NCI-H2107 treated with DMSO at 0.1 percent for 48 hours (cell line): ENCODE measurements around the gene TMEM182.

ENCODE experiments used
- DNase-seq: peaks from one replicate; lab custom pipeline; 2025; ENCODE audit not compliant: unreplicated experiment; lab: John Stamatoyannopoulos, UW

TMEM182 gene

GRCh38 chr2:102761763-102762162 lies at the start of gene TMEM182:
TMEM182 (plus strand) TSS chr2:102762031; CDS start chr2:102762218, 187 bp downstream.
- DNase-seq, result no peak

- no peak for DNase-seq
These were observed 44.4 kb upstream of the TMEM182 start for GRCh38 chr2:102717308-102718018.

- no peak for DNase-seq
These were observed 43.2 kb upstream of the TMEM182 start for GRCh38 chr2:102718387-102719316.

GRCh38 chr2:102724016-102724490 lies 37.8 kb upstream of the TMEM182 start:
- DNase-seq, result no peak

GRCh38 chr2:102724553-102724952 lies 37.3 kb upstream of the TMEM182 start:
- DNase-seq, result no peak

- DNase-seq, result no peak
These were observed 35.4 kb upstream of the TMEM182 start for GRCh38 chr2:102726128-102727087.

- DNase-seq, result peak; percentile 27
These were observed 26.3 kb upstream of the TMEM182 start for GRCh38 chr2:102735416-102736109.

- peak; percentile 15 for DNase-seq
These were observed 25.8 kb upstream of the TMEM182 start for GRCh38 chr2:102736110-102736409.

- peak; percentile 31 for DNase-seq
These were observed 25.1 kb upstream of the TMEM182 start for GRCh38 chr2:102736410-102737409.

GRCh38 chr2:102737431-102737830 lies 24.4 kb upstream of the TMEM182 start:
- no peak for DNase-seq

GRCh38 chr2:102743259-102743658 lies 18.6 kb upstream of the TMEM182 start:
- no peak for DNase-seq

GRCh38 chr2:102748107-102748506 lies 13.7 kb upstream of the TMEM182 start:
- no peak for DNase-seq

GRCh38 chr2:102749938-102750337 lies 11.9 kb upstream of the TMEM182 start:
- DNase-seq, result no peak

GRCh38 chr2:102753563-102754159 lies 8.2 kb upstream of the TMEM182 start:
- DNase-seq, result peak; percentile 2

GRCh38 chr2:102754456-102755145 lies 7.2 kb upstream of the TMEM182 start:
- no peak for DNase-seq

GRCh38 chr2:102755284-102755683 lies 6.5 kb upstream of the TMEM182 start:
- DNase-seq, result no peak

- no peak for DNase-seq
These were observed 3.4 kb upstream of the TMEM182 start for GRCh38 chr2:102758439-102758838.

- DNase-seq, result no peak
These were observed 2.3 kb downstream of the TMEM182 start for GRCh38 chr2:102764083-102764482.
